Upper lobe of left lung (tissue), 4 donors: ENCODE data around the gene MAB21L4.

Experiments used
- EP300 ChIP-seq, 4 donors: sonication (generic); formaldehyde crosslinking; IDR thresholded peaks; one replicate each; pipeline ENCODE4 v1.5.1; 2017; ENCODE audit warnings: antibody characterized with exemption in 4 of 4, control low read depth in 2 of 4
- POLR2A ChIP-seq, 4 donors: fragments of 450-650 bp; IDR thresholded peaks; one replicate each; pipeline ENCODE4 v1.5.1; 2016 to 2017; ENCODE audit warnings: antibody characterized with exemption in 4 of 4, mild to moderate bottlenecking in 2 of 4

DNA sequence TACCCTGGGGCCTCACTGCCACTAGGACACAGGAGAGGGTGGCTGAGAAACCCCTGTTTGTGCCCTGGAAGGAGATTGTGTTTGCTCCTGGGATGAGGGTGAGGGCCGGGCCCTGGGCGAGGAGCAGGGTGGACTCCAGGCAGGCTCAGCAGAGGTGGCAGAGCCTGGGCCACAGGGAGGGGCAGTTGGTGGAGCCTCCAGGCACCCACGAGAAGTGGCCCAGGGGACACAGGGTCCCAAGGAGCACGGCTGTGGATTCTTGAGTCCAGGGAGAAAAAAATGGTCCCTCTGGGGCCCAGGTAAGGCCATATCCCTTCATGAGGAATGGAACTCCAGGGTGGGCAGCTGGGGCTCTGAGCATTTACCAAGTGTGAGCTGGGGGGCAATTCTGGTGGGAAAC is 8.3 kb downstream of the MAB21L4 start:
- TF ChIP-seq EP300 (IDR thresholded peaks at IDR 0.05) (no peak), POLR2A (IDR thresholded peaks at IDR 0.05) (no peak)
